AG09319 (cell line): ENCODE results near the gene CDHR3.

Source experiments
- DNase-seq: peaks from one replicate; pipeline ENCODE4 v3.0.0-alpha.2; 2010; ENCODE audit warnings: low read depth; ENCODE audit errors: extremely low read depth
- CTCF ChIP-seq: IDR thresholded peaks from 2 replicates; pipeline ENCODE4 v1.5.1; 2011; ENCODE audit warnings: low read depth, mild to moderate bottlenecking, inconsistent platforms, low read length, moderate library complexity

The CDHR3 gene

GRCh38 chr7:106017657-106018056 is 54.6 kb downstream of the CDHR3 start:
- no peak for TF ChIP-seq CTCF
- DNase-seq: no peak

- no peak for DNase-seq
- no peak for TF ChIP-seq CTCF
Observed at GRCh38 chr7:106018566-106019469, 55.8 kb downstream of the CDHR3 start.

- no peak for TF ChIP-seq CTCF
- no peak for DNase-seq
Observed at GRCh38 chr7:106019470-106019820, 56.4 kb downstream of the CDHR3 start.

GRCh38 chr7:106021151-106022067 is 58.3 kb downstream of the CDHR3 start:
- no peak for TF ChIP-seq CTCF
- DNase-seq: no peak

- no peak for DNase-seq
- TF ChIP-seq CTCF: no peak
Observed at GRCh38 chr7:106022193-106022821, 59.2 kb downstream of the CDHR3 start.

- no peak for DNase-seq
- no peak for TF ChIP-seq CTCF
Observed at GRCh38 chr7:106023369-106024322, 60.6 kb downstream of the CDHR3 start.
